Measurements from ENCODE around the gene MBOAT1. TPM values are rescaled to one million over a fixed set of nuclear protein-coding genes. Genes with fewer than 3 reads are reported as not detected.

MBOAT1 gene, protein sequence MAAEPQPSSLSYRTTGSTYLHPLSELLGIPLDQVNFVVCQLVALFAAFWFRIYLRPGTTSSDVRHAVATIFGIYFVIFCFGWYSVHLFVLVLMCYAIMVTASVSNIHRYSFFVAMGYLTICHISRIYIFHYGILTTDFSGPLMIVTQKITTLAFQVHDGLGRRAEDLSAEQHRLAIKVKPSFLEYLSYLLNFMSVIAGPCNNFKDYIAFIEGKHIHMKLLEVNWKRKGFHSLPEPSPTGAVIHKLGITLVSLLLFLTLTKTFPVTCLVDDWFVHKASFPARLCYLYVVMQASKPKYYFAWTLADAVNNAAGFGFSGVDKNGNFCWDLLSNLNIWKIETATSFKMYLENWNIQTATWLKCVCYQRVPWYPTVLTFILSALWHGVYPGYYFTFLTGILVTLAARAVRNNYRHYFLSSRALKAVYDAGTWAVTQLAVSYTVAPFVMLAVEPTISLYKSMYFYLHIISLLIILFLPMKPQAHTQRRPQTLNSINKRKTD
- total RNA-seq: 10 to 100 TPM; 17.3 to 57.0 (median 45.2) TPM

DNA sequence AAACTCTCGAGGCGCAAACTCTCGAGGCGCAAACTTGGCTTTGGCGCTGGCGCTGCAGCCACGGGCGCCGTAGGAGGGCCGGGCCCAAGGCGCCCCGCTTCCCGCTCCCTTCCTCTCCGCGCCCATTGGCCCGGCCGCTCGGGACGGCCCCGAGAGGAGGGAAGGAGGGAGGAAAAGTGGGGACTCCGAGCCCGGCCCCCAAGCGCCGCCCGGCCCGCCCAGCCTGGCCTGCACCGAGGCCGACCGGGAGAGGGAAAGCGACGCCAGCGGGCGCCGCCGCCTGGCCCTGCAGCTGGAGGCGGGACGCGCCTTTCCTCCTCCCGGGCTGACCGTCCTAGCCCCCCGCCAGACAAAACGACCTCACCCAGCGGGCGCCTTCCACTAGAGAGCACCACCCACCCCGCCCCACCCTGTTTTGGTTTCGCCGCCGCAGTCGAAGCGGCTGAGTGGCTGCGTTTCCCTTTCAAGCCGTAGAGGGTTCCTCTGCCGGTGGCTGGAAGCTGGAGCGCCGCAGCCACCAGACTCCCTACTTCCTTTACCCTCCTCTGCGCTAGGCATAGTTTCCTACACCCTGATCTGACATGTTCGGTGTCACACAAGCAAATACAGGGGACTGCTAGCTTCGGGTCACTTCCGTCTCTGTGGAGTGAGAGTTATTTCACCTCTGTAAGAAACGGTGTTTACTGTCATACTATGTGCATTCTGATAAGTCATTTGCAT, at the start of gene MBOAT1:
MBOAT1 (minus strand) TSS at position 78 of the 720 bp plus-strand sequence. CDS start 235 bp downstream, outside the sequence.
- peak; percentile 66 to 96 (median 91) for DNase-seq
- peak; percentile 75 to 77 for TF ChIP-seq POLR2A (IDR thresholded peaks at IDR 0.05)
- TF ChIP-seq, protein P1, sequence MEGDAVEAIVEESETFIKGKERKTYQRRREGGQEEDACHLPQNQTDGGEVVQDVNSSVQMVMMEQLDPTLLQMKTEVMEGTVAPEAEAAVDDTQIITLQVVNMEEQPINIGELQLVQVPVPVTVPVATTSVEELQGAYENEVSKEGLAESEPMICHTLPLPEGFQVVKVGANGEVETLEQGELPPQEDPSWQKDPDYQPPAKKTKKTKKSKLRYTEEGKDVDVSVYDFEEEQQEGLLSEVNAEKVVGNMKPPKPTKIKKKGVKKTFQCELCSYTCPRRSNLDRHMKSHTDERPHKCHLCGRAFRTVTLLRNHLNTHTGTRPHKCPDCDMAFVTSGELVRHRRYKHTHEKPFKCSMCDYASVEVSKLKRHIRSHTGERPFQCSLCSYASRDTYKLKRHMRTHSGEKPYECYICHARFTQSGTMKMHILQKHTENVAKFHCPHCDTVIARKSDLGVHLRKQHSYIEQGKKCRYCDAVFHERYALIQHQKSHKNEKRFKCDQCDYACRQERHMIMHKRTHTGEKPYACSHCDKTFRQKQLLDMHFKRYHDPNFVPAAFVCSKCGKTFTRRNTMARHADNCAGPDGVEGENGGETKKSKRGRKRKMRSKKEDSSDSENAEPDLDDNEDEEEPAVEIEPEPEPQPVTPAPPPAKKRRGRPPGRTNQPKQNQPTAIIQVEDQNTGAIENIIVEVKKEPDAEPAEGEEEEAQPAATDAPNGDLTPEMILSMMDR (IDR thresholded peaks at IDR 0.05): peak in 3 of 6 experiments; percentile 21 to 47 (median 30)
- no peaks in the 10 kb centered on the region for H3K36me3 ChIP-seq
- peak within 1 kb of the TSS; percentile 86 to 95 (median 90) for H3K27ac ChIP-seq
- no peaks in the 10 kb centered on the region for H3K27me3 ChIP-seq
- H3K4me1 ChIP-seq: peaks cover 0 to 34% (median 0%) of the 10 kb centered on the region in 4 donors
- H3K9me3 ChIP-seq: no peaks in the 10 kb centered on the region
- H3K4me3 ChIP-seq: peak within 1 kb of the TSS; percentile 56 to 92 (median 70)

DNA sequence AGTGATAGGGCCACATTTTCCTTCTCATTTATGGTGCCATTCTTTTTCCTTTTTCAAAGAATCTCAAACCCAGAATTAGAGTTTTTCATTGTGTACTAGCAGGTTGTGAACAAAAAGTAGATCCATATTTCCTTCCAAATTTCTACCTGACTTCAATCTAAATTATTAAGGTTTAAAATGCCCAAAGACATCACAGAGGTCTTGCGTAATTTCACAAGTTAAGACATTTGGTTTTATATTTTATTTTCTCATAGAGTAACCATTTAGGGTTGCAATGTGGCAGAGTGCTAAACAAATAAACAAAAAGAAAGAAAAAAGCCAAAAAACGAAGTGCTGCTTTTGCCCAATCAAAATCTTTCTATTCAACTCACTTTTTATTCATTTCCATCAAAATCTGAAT, 49.4 kb upstream of the MBOAT1 start:
- Histone ChIP-seq H3K36me3 (no peaks in the 10 kb centered on the region), H3K4me1 (no peaks in the 10 kb centered on the region), H3K27me3 (no peaks in the 10 kb centered on the region), H3K27ac (no peak overlapping the region), H3K9me3 (no peaks in the 10 kb centered on the region), H3K4me3 (no peak overlapping the region)
- TF ChIP-seq, protein P1 (IDR thresholded peaks at IDR 0.05): no peak
- no peak for TF ChIP-seq POLR2A (IDR thresholded peaks at IDR 0.05)
- DNase-seq: no peak

DNA sequence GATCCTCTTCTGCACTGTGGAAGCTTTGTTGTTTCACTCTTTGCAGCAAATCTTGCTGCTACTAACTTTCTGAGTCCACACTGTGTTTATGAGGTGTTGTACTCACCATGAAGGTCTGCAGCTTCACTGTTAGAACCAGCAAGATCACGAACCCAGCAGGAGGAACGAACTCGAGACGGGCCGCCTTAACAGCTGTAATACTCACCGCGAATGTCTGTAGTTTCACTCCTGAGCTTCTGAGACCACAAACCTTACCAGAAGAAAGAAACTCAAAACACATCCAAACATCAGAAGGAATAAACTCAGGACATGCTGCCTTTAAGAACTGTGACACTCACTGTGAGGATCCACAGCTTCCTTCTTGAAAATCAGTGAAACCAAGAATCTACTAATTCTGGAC, 48.1 kb upstream of the MBOAT1 start:
- Histone ChIP-seq H3K36me3 (no peaks in the 10 kb centered on the region), H3K4me3 (no peak overlapping the region), H3K27ac (no peak overlapping the region), H3K4me1 (no peaks in the 10 kb centered on the region), H3K9me3 (no peaks in the 10 kb centered on the region), H3K27me3 (no peaks in the 10 kb centered on the region)
- TF ChIP-seq, protein P1 (IDR thresholded peaks at IDR 0.05): no peak
- no peak for TF ChIP-seq POLR2A (IDR thresholded peaks at IDR 0.05)
- no peak for DNase-seq

DNA sequence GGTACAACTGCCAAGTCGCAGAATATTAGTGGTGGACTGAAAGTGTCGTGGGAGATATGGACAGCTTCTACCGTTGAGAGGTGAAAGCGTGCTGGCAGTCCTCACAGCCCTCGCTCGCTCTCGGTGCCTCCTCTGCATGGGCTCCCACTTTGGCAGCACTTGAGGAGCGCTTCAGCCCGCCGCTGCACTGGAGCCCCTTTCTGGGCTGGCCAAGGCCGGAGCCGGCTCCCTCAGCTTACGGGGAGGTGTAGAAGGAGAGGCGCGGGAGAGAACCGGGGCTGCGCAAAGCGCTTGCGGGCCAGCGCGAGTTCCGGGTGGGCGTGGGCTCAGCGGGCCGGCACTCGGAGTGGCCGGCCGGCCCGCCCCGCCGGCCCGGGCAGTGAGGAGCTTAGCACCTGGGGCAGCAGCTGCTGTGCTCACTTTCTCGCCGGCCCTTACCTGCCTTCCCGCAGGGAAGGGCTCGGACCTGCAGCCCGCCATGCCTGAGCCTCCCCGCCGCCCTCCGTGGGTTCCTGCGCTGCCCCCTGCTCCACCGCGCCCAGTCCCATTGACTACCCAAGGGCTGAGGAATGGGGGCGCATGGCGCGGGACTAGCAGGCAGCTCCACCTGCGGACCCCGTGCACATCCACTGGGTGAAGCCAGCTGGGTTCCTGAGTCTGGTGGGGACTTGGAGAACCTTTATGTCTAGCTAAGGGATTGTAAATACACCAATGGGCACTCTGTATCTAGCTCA, 47.2 kb upstream of the MBOAT1 start:
- Histone ChIP-seq H3K4me3 (no peak overlapping the region), H3K9me3 (no peaks in the 10 kb centered on the region), H3K27ac (no peak overlapping the region), H3K27me3 (no peaks in the 10 kb centered on the region), H3K4me1 (no peaks in the 10 kb centered on the region), H3K36me3 (no peaks in the 10 kb centered on the region)
- TF ChIP-seq POLR2A (IDR thresholded peaks at IDR 0.05): no peak
- TF ChIP-seq, protein P1 (IDR thresholded peaks at IDR 0.05): no peak
- DNase-seq: no peak

DNA sequence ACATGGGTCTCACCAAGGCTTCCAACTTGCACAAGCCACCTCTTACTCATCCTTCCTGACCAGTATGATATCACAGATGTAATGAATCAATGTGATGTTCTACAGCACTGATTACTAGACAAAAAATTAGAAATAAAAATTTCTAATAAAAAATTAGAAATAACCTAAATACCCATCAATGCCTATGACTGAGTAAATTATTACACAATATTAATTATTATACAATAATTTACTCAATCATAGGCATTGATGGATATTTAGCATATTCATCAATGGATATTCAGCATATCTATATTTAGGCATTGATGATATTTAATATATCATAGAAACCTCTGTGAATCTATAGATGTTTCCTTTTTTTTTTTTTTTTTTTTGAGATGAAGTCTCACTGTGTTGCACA, 43.2 kb upstream of the MBOAT1 start:
- Histone ChIP-seq H3K36me3 (no peaks in the 10 kb centered on the region), H3K4me3 (no peak overlapping the region), H3K27me3 (no peaks in the 10 kb centered on the region), H3K9me3 (no peaks in the 10 kb centered on the region), H3K4me1 (peaks cover 0 to 4% (median 0%) of the 10 kb centered on the region in 4 donors), H3K27ac (no peak overlapping the region)
- TF ChIP-seq, protein P1 (IDR thresholded peaks at IDR 0.05): no peak
- TF ChIP-seq POLR2A (IDR thresholded peaks at IDR 0.05): no peak
- no peak for DNase-seq

All from Peyer's patch (tissue), 4 donors.